HL-60 (cell line): ENCODE results near the gene MYO5C.

ENCODE experiments used
- POLR2AphosphoS5 ChIP-seq: IDR thresholded peaks from 2 replicates; pipeline ENCODE4 v1.6.1; 2012; ENCODE audit warnings: low read depth
- TF ChIP-seq, protein P1 (sequence below): IDR thresholded peaks from one replicate; pipeline ENCODE4 v1.5.1; 2011; ENCODE audit warnings: low read length, control low read depth, inconsistent platforms; ENCODE audit not compliant: insufficient read depth

- TF ChIP-seq, protein P1, sequence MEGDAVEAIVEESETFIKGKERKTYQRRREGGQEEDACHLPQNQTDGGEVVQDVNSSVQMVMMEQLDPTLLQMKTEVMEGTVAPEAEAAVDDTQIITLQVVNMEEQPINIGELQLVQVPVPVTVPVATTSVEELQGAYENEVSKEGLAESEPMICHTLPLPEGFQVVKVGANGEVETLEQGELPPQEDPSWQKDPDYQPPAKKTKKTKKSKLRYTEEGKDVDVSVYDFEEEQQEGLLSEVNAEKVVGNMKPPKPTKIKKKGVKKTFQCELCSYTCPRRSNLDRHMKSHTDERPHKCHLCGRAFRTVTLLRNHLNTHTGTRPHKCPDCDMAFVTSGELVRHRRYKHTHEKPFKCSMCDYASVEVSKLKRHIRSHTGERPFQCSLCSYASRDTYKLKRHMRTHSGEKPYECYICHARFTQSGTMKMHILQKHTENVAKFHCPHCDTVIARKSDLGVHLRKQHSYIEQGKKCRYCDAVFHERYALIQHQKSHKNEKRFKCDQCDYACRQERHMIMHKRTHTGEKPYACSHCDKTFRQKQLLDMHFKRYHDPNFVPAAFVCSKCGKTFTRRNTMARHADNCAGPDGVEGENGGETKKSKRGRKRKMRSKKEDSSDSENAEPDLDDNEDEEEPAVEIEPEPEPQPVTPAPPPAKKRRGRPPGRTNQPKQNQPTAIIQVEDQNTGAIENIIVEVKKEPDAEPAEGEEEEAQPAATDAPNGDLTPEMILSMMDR: no peak
- TF ChIP-seq POLR2AphosphoS5: no peak
Observed at GRCh38 chr15:52284164-52284563, 11.4 kb downstream of the MYO5C start.
